ENCODE data around the gene XDH.

Gene XDH

DNA sequence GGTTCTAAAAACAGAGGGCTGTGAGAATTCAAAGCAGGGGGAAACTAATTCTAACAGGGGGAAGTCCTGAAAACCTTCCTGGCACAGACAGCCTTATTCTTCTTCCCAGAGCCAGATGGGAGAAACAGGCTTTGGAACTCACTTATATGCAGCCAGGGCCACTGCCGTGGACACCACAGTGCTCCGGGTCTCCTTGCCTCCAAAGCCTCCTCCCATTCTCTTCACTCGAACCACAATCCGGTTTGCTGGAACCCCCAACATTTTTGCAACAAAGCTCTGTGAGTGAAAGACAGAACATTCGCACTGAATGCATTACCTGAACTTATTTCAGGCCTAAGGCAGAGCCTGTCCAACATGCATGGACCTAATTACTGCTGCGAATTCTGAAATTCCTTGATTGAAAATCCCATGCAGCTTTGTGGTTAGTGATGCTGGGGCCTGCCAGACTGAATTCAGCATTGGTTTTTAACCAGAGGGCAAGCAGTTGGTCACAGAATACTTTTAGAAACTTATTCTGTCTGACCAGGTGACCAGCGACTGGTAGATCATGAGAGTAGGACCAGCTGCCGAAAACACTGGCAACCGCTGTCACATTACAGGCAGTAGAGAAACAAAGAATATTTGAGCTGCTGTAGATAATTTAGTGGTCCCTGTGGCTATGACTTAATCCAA is 48.6 kb downstream of the XDH start:
- H3K79me1 ChIP-seq (ENCODE audit: low read depth, low read length), result no peaks in the 10 kb centered on the region
- no peak overlapping the region for H3K27ac ChIP-seq (replicated peaks; ENCODE audit: low read length)
- no peaks in the 10 kb centered on the region for H3K9me3 ChIP-seq (replicated peaks in 1 of 2; ENCODE audit: control insufficient read depth in 2 of 2, insufficient read depth in 1 of 2, low read depth in 1 of 2, low read length in 2 of 2)
- no peak overlapping the region for H3K4ac ChIP-seq (ENCODE audit: low read length)
- H3K14ac ChIP-seq (ENCODE audit: low read length), result no peak overlapping the region
- no peak overlapping the region for H4K91ac ChIP-seq (ENCODE audit: low read depth, low read length, poor library complexity)
- H3K27me3 ChIP-seq (ENCODE audit: control insufficient read depth in 3 of 3, insufficient read depth in 3 of 3, low read depth in 1 of 3, low read length in 3 of 3), result no peaks in the 10 kb centered on the region
- H2BK120ac ChIP-seq (ENCODE audit: low read depth, low read length), result no peak overlapping the region
- H2BK12ac ChIP-seq (ENCODE audit: low read length), result no peak overlapping the region
- no peak overlapping the region for H3K4me3 ChIP-seq (ENCODE audit: low read length in 2 of 2)
- no peak overlapping the region for H2AFZ ChIP-seq (ENCODE audit: low read length)
- H3K36me3 ChIP-seq (replicated peaks in 1 of 2; ENCODE audit: control insufficient read depth in 2 of 2, insufficient read depth in 2 of 2, low read length in 2 of 2), result no peaks in the 10 kb centered on the region
- no peak overlapping the region for H3K4me2 ChIP-seq (ENCODE audit: insufficient read depth, low read length, poor library complexity, severe bottlenecking)
- no peak overlapping the region for H4K8ac ChIP-seq (ENCODE audit: low read depth, low read length)
- no peak overlapping the region for H2BK15ac ChIP-seq (ENCODE audit: low read length)
- H3K9ac ChIP-seq (ENCODE audit: low read depth, low read length, poor library complexity), result no peak overlapping the region
- no peak overlapping the region for H2AK5ac ChIP-seq (ENCODE audit: low read depth, low read length)
- H3K18ac ChIP-seq (ENCODE audit: low read length), result no peak overlapping the region
- no peak overlapping the region for H3K23ac ChIP-seq (ENCODE audit: low read depth, low read length, poor library complexity)
- H3K4me1 ChIP-seq (ENCODE audit: control insufficient read depth in 2 of 2, insufficient read depth in 1 of 2, low read depth in 1 of 2, low read length in 2 of 2), result no peaks in the 10 kb centered on the region
- H2BK5ac ChIP-seq (ENCODE audit: low read length), result no peak overlapping the region
- no CpG with 5 or more reads among the region's 9 CpGs for WGBS, 2 donors (ENCODE audit: extremely low coverage in 2 of 2, insufficient read length in 2 of 2, insufficient replicate concordance in 1 of 2)
- no peak for DNase-seq (ENCODE audit: low spot score)

DNA sequence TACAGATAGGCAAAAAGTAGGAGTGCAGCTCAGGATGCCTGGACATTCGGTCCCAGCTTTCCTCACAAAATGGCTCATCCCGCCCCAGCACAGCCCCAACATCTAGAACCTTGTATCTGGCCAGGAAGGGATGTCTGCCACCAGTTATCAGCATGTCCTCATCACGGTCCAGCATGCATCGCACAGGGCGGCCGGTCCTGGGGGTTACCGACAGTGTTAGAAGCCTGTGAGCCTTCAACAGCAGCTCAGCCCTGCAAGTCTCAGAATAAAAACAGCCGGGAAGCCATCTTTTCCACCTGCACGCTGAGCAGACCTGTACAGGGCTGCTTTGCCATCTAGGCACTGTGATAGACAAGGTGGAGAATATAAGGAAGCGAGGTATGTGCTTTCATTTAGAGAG is 49.2 kb downstream of the XDH start:
- H3K23ac ChIP-seq (ENCODE audit: low read depth, low read length, poor library complexity), result no peak overlapping the region
- no peaks in the 10 kb centered on the region for H3K79me1 ChIP-seq (ENCODE audit: low read depth, low read length)
- H2BK5ac ChIP-seq (ENCODE audit: low read length), result no peak overlapping the region
- no peak overlapping the region for H3K18ac ChIP-seq (ENCODE audit: low read length)
- no peak overlapping the region for H2BK12ac ChIP-seq (ENCODE audit: low read length)
- no peak overlapping the region for H3K27ac ChIP-seq (replicated peaks; ENCODE audit: low read length)
- H3K27me3 ChIP-seq (ENCODE audit: control insufficient read depth in 3 of 3, insufficient read depth in 3 of 3, low read depth in 1 of 3, low read length in 3 of 3), result no peaks in the 10 kb centered on the region
- H3K9me3 ChIP-seq (replicated peaks in 1 of 2; ENCODE audit: control insufficient read depth in 2 of 2, insufficient read depth in 1 of 2, low read depth in 1 of 2, low read length in 2 of 2), result no peaks in the 10 kb centered on the region
- H3K4me3 ChIP-seq (ENCODE audit: low read length in 2 of 2), result no peak overlapping the region
- H2AFZ ChIP-seq (ENCODE audit: low read length), result no peak overlapping the region
- no peak overlapping the region for H4K8ac ChIP-seq (ENCODE audit: low read depth, low read length)
- H3K9ac ChIP-seq (ENCODE audit: low read depth, low read length, poor library complexity), result no peak overlapping the region
- no peak overlapping the region for H2BK120ac ChIP-seq (ENCODE audit: low read depth, low read length)
- H3K4me2 ChIP-seq (ENCODE audit: insufficient read depth, low read length, poor library complexity, severe bottlenecking), result no peak overlapping the region
- DNase-seq (ENCODE audit: low spot score), result no peak
- H2AK5ac ChIP-seq (ENCODE audit: low read depth, low read length), result no peak overlapping the region
- no peak overlapping the region for H2BK15ac ChIP-seq (ENCODE audit: low read length)
- H3K36me3 ChIP-seq (replicated peaks in 1 of 2; ENCODE audit: control insufficient read depth in 2 of 2, insufficient read depth in 2 of 2, low read length in 2 of 2), result no peaks in the 10 kb centered on the region
- no peak overlapping the region for H3K4ac ChIP-seq (ENCODE audit: low read length)
- H3K4me1 ChIP-seq (ENCODE audit: control insufficient read depth in 2 of 2, insufficient read depth in 1 of 2, low read depth in 1 of 2, low read length in 2 of 2), result no peaks in the 10 kb centered on the region
- no CpG with 5 or more reads among the region's 10 CpGs for WGBS, 2 donors (ENCODE audit: extremely low coverage in 2 of 2, insufficient read length in 2 of 2, insufficient replicate concordance in 1 of 2)
- no peak overlapping the region for H3K14ac ChIP-seq (ENCODE audit: low read length)
- no peak overlapping the region for H4K91ac ChIP-seq (ENCODE audit: low read depth, low read length, poor library complexity)

GRCh38 chr2:31363956-31364750 is 50.4 kb downstream of the XDH start:
- H3K9me3 ChIP-seq (replicated peaks in 1 of 2; ENCODE audit: control insufficient read depth in 2 of 2, insufficient read depth in 1 of 2, low read depth in 1 of 2, low read length in 2 of 2), result no peaks in the 10 kb centered on the region
- no peak overlapping the region for H3K27ac ChIP-seq (replicated peaks; ENCODE audit: low read length)
- H3K4me3 ChIP-seq (ENCODE audit: low read length in 2 of 2), result no peak overlapping the region
- H2BK15ac ChIP-seq (ENCODE audit: low read length), result no peak overlapping the region
- no peak overlapping the region for H3K9ac ChIP-seq (ENCODE audit: low read depth, low read length, poor library complexity)
- no peak for DNase-seq (ENCODE audit: low spot score)
- no peak overlapping the region for H2BK12ac ChIP-seq (ENCODE audit: low read length)
- WGBS, 2 donors (ENCODE audit: extremely low coverage in 2 of 2, insufficient read length in 2 of 2, insufficient replicate concordance in 1 of 2), result no CpG with 5 or more reads among the region's 15 CpGs
- no peak overlapping the region for H2AFZ ChIP-seq (ENCODE audit: low read length)
- H2BK5ac ChIP-seq (ENCODE audit: low read length), result no peak overlapping the region
- no peak overlapping the region for H3K18ac ChIP-seq (ENCODE audit: low read length)
- no peak overlapping the region for H2AK5ac ChIP-seq (ENCODE audit: low read depth, low read length)
- H3K79me1 ChIP-seq (ENCODE audit: low read depth, low read length), result no peaks in the 10 kb centered on the region
- H3K23ac ChIP-seq (ENCODE audit: low read depth, low read length, poor library complexity), result no peak overlapping the region
- no peaks in the 10 kb centered on the region for H3K4me1 ChIP-seq (ENCODE audit: control insufficient read depth in 2 of 2, insufficient read depth in 1 of 2, low read depth in 1 of 2, low read length in 2 of 2)
- no peak overlapping the region for H4K91ac ChIP-seq (ENCODE audit: low read depth, low read length, poor library complexity)
- H3K27me3 ChIP-seq (ENCODE audit: control insufficient read depth in 3 of 3, insufficient read depth in 3 of 3, low read depth in 1 of 3, low read length in 3 of 3), result no peaks in the 10 kb centered on the region
- H3K4ac ChIP-seq (ENCODE audit: low read length), result no peak overlapping the region
- no peak overlapping the region for H3K4me2 ChIP-seq (ENCODE audit: insufficient read depth, low read length, poor library complexity, severe bottlenecking)
- no peak overlapping the region for H2BK120ac ChIP-seq (ENCODE audit: low read depth, low read length)
- no peaks in the 10 kb centered on the region for H3K36me3 ChIP-seq (replicated peaks in 1 of 2; ENCODE audit: control insufficient read depth in 2 of 2, insufficient read depth in 2 of 2, low read length in 2 of 2)
- no peak overlapping the region for H4K8ac ChIP-seq (ENCODE audit: low read depth, low read length)
- no peak overlapping the region for H3K14ac ChIP-seq (ENCODE audit: low read length)

- Histone ChIP-seq H3K4me1 (ENCODE audit: control insufficient read depth in 2 of 2, insufficient read depth in 1 of 2, low read depth in 1 of 2, low read length in 2 of 2) (no peaks in the 10 kb centered on the region), H4K91ac (ENCODE audit: low read depth, low read length, poor library complexity) (no peak overlapping the region), H3K79me1 (ENCODE audit: low read depth, low read length) (no peaks in the 10 kb centered on the region)
Measured at GRCh38 chr2:31362581-31362980, 52.0 kb downstream of the XDH start.

More at GRCh38 chr2:31362581-31362980, 52.0 kb downstream of the XDH start:
- H3K18ac ChIP-seq (ENCODE audit: low read length), result no peak overlapping the region
- no peak overlapping the region for H3K4me3 ChIP-seq (ENCODE audit: low read length in 2 of 2)
- no peaks in the 10 kb centered on the region for H3K27me3 ChIP-seq (ENCODE audit: control insufficient read depth in 3 of 3, insufficient read depth in 3 of 3, low read depth in 1 of 3, low read length in 3 of 3)
- no peak overlapping the region for H3K27ac ChIP-seq (replicated peaks; ENCODE audit: low read length)
- no peak overlapping the region for H3K23ac ChIP-seq (ENCODE audit: low read depth, low read length, poor library complexity)
- H2BK12ac ChIP-seq (ENCODE audit: low read length), result no peak overlapping the region
- H2BK120ac ChIP-seq (ENCODE audit: low read depth, low read length), result no peak overlapping the region
- no peaks in the 10 kb centered on the region for H3K36me3 ChIP-seq (replicated peaks in 1 of 2; ENCODE audit: control insufficient read depth in 2 of 2, insufficient read depth in 2 of 2, low read length in 2 of 2)
- no peak overlapping the region for H3K9ac ChIP-seq (ENCODE audit: low read depth, low read length, poor library complexity)
- no peak for DNase-seq (ENCODE audit: low spot score)
- no peak overlapping the region for H2AFZ ChIP-seq (ENCODE audit: low read length)
- no CpG with 5 or more reads among the region's 5 CpGs for WGBS, 2 donors (ENCODE audit: extremely low coverage in 2 of 2, insufficient read length in 2 of 2, insufficient replicate concordance in 1 of 2)
- no peak overlapping the region for H3K4me2 ChIP-seq (ENCODE audit: insufficient read depth, low read length, poor library complexity, severe bottlenecking)
- H3K4ac ChIP-seq (ENCODE audit: low read length), result no peak overlapping the region
- no peaks in the 10 kb centered on the region for H3K9me3 ChIP-seq (replicated peaks in 1 of 2; ENCODE audit: control insufficient read depth in 2 of 2, insufficient read depth in 1 of 2, low read depth in 1 of 2, low read length in 2 of 2)
- H2AK5ac ChIP-seq (ENCODE audit: low read depth, low read length), result no peak overlapping the region
- no peak overlapping the region for H3K14ac ChIP-seq (ENCODE audit: low read length)
- no peak overlapping the region for H4K8ac ChIP-seq (ENCODE audit: low read depth, low read length)
- H2BK5ac ChIP-seq (ENCODE audit: low read length), result no peak overlapping the region
- H2BK15ac ChIP-seq (ENCODE audit: low read length), result no peak overlapping the region
